ENCODE results near the gene DRAM1. TPM values are rescaled to one million over a fixed set of nuclear protein-coding genes. Genes with fewer than 3 reads are reported as not detected.

DRAM1 gene
- total RNA-seq, 3 donors from 2014 or later (not counting 1 experiment from before 2014, with no cell fraction given): 9.8 to 10.5 (median 10.0) TPM

GRCh38 chr12:101957252-101957959, 80.0 kb downstream of the DRAM1 start:
- ATAC-seq: no peak
- H3K36me3 ChIP-seq (ENCODE audit: control insufficient read depth, insufficient read depth, low read length): no peaks in the 10 kb centered on the region
- H3K27me3 ChIP-seq (ENCODE audit: control insufficient read depth, insufficient read depth, low read length): no peaks in the 10 kb centered on the region
- WGBS (ENCODE audit: insufficient coverage): 64% methylated on average over 2 of the region's 9 CpGs
- peaks cover 2 to 10% of the 10 kb centered on the region in 2 donors for H3K27me3 Mint-ChIP-seq (ENCODE audit: low read depth in 2 of 2)
- intact Hi-C loops (cut with micrococcal nuclease): no loop called here
- no peaks in the 10 kb centered on the region for H3K4me1 Mint-ChIP-seq
- H3K4me3 Mint-ChIP-seq: no peak overlapping the region
- no peak overlapping the region for H3K27ac ChIP-seq (ENCODE audit: low read length)
- H3K4me1 ChIP-seq (ENCODE audit: control insufficient read depth, insufficient read depth, low read length): no peaks in the 10 kb centered on the region
- no peak overlapping the region for H3K27ac Mint-ChIP-seq
- no peak overlapping the region for H3K4me3 ChIP-seq (ENCODE audit: low read length)
- TF ChIP-seq CTCF (IDR thresholded peaks at IDR 0.05): no peak
- no peak for DNase-seq
- H3K9me3 ChIP-seq (ENCODE audit: control insufficient read depth, insufficient read depth, low read length): no peaks in the 10 kb centered on the region
- no peaks in the 10 kb centered on the region for H3K9me3 Mint-ChIP-seq
- H3K36me3 Mint-ChIP-seq: no peaks in the 10 kb centered on the region

- DNase-seq (no peak), ATAC-seq (no peak)
- no peak for TF ChIP-seq CTCF (IDR thresholded peaks at IDR 0.05)
- Histone ChIP-seq H3K27ac (ENCODE audit: low read length) (no peak overlapping the region), H3K9me3 (ENCODE audit: control insufficient read depth, insufficient read depth, low read length) (no peaks in the 10 kb centered on the region), H3K36me3 (ENCODE audit: control insufficient read depth, insufficient read depth, low read length) (no peaks in the 10 kb centered on the region), H3K4me1 (ENCODE audit: control insufficient read depth, insufficient read depth, low read length) (no peaks in the 10 kb centered on the region), H3K4me3 (ENCODE audit: low read length) (no peak overlapping the region), H3K27me3 (ENCODE audit: control insufficient read depth, insufficient read depth, low read length) (no peaks in the 10 kb centered on the region)
- H3K27me3 Mint-ChIP-seq (ENCODE audit: low read depth in 2 of 2): peaks cover 2 to 8% of the 10 kb centered on the region in 2 donors
- no peak overlapping the region for H3K4me3 Mint-ChIP-seq
- H3K27ac Mint-ChIP-seq: no peak overlapping the region
- H3K9me3 Mint-ChIP-seq: no peaks in the 10 kb centered on the region
- 98% methylated on average over 2 of the region's 2 CpGs for WGBS (ENCODE audit: insufficient coverage)
- H3K36me3 Mint-ChIP-seq: no peaks in the 10 kb centered on the region
- intact Hi-C loops (cut with micrococcal nuclease): no loop called here
- no peaks in the 10 kb centered on the region for H3K4me1 Mint-ChIP-seq
These were observed 82.2 kb downstream of the DRAM1 start for GRCh38 chr12:101959607-101960006.

GRCh38 chr12:101962486-101962885, 85.1 kb downstream of the DRAM1 start:
- Histone ChIP-seq H3K36me3 (ENCODE audit: control insufficient read depth, insufficient read depth, low read length) (no peaks in the 10 kb centered on the region), H3K27me3 (ENCODE audit: control insufficient read depth, insufficient read depth, low read length) (no peaks in the 10 kb centered on the region), H3K27ac (ENCODE audit: low read length) (no peak overlapping the region), H3K9me3 (ENCODE audit: control insufficient read depth, insufficient read depth, low read length) (no peaks in the 10 kb centered on the region), H3K4me1 (ENCODE audit: control insufficient read depth, insufficient read depth, low read length) (peaks cover 3% of the 10 kb centered on the region), H3K4me3 (ENCODE audit: low read length) (no peak overlapping the region)
- Mint-ChIP-seq H3K4me1 (peaks cover 2% of the 10 kb centered on the region in 2 donors), H3K36me3 (no peaks in the 10 kb centered on the region), H3K4me3 (no peak overlapping the region), H3K9me3 (no peaks in the 10 kb centered on the region), H3K27me3 (ENCODE audit: low read depth in 2 of 2) (peaks cover 0 to 2% of the 10 kb centered on the region in 2 donors), H3K27ac (no peak overlapping the region)
- intact Hi-C loops (cut with micrococcal nuclease): no loop called here
- DNase-seq (no peak), ATAC-seq (no peak)
- WGBS (ENCODE audit: insufficient coverage): 100% methylated on average over 1 of the region's 1 CpG
- no peak for TF ChIP-seq CTCF (IDR thresholded peaks at IDR 0.05)

GRCh38 chr12:101963697-101964096, 86.3 kb downstream of the DRAM1 start:
- 4% methylated on average over 1 of the region's 1 CpG for WGBS (ENCODE audit: insufficient coverage)
- Mint-ChIP-seq H3K4me3 (no peak overlapping the region), H3K36me3 (no peaks in the 10 kb centered on the region), H3K9me3 (no peaks in the 10 kb centered on the region), H3K4me1 (peaks cover 7 to 8% of the 10 kb centered on the region in 2 donors), H3K27ac (no peak overlapping the region), H3K27me3 (ENCODE audit: low read depth in 2 of 2) (no peaks in the 10 kb centered on the region)
- Histone ChIP-seq H3K27me3 (ENCODE audit: control insufficient read depth, insufficient read depth, low read length) (no peaks in the 10 kb centered on the region), H3K36me3 (ENCODE audit: control insufficient read depth, insufficient read depth, low read length) (no peaks in the 10 kb centered on the region), H3K27ac (ENCODE audit: low read length) (no peak overlapping the region), H3K4me3 (ENCODE audit: low read length) (no peak overlapping the region), H3K9me3 (ENCODE audit: control insufficient read depth, insufficient read depth, low read length) (no peaks in the 10 kb centered on the region), H3K4me1 (ENCODE audit: control insufficient read depth, insufficient read depth, low read length) (peaks cover 5% of the 10 kb centered on the region)
- ATAC-seq (no peak), DNase-seq (no peak)
- TF ChIP-seq CTCF (IDR thresholded peaks at IDR 0.05): no peak
- intact Hi-C loops (cut with micrococcal nuclease): no loop called here
